T-helper 2 cell (primary cell): Measurements from ENCODE around the gene NUDCD2.
"Not testable (repeated sequence)": the region's sequence is repeated elsewhere in the genome, so short reads cannot be mapped to it uniquely, and the experiment has no call there.

Source experiments
- DNase-seq, 5 experiments: peaks; one replicate each; pipeline versions ENCODE4 v3.0.0 to v3.0.0-alpha.2; 2012 to 2022

The NUDCD2 gene

GRCh38 chr5:163463063-163463435, 3.1 kb upstream of the NUDCD2 start:
- DNase-seq = no peak

GRCh38 chr5:163460562-163461171, 765 bp upstream of the NUDCD2 start, which contains the start of gene HMMR:
Gene HMMR (plus strand): TSS chr5:163460632. CDS start chr5:163460693, 61 bp downstream.
- DNase-seq = no peak

- peak in 1 of 5 experiments; percentile 37 for DNase-seq
These were observed 462 bp downstream of the NUDCD2 start for GRCh38 chr5:163459462-163459818.

- DNase-seq = peak in 1 of 5 experiments; percentile 21
These were observed 1.0 kb downstream of the NUDCD2 start for GRCh38 chr5:163458778-163459385.

GRCh38 chr5:163456840-163457239, 3.1 kb downstream of the NUDCD2 start:
- no peak for DNase-seq

- DNase-seq = no peak
These were observed 3.8 kb downstream of the NUDCD2 start for GRCh38 chr5:163456029-163456589.

- DNase-seq = not testable (repeated sequence)
These were observed 4.5 kb downstream of the NUDCD2 start for GRCh38 chr5:163455406-163455805.

GRCh38 chr5:163453705-163454104, 6.2 kb downstream of the NUDCD2 start:
- no peak for DNase-seq

GRCh38 chr5:163451489-163451888, 8.4 kb downstream of the NUDCD2 start:
- no peak for DNase-seq

- DNase-seq = no peak
These were observed 11.4 kb downstream of the NUDCD2 start for GRCh38 chr5:163448491-163448890.

GRCh38 chr5:163447875-163448274, 12.0 kb downstream of the NUDCD2 start:
- DNase-seq = no peak

- no peak for DNase-seq
These were observed 12.7 kb downstream of the NUDCD2 start for GRCh38 chr5:163447191-163447590.

- DNase-seq = no peak
These were observed 14.6 kb downstream of the NUDCD2 start for GRCh38 chr5:163445345-163445744.

- DNase-seq = no peak
These were observed 15.4 kb downstream of the NUDCD2 start for GRCh38 chr5:163444526-163444925.

- no peak for DNase-seq
These were observed 18.9 kb downstream of the NUDCD2 start for GRCh38 chr5:163440954-163441353.

GRCh38 chr5:163439092-163439425, 20.8 kb downstream of the NUDCD2 start:
- peak in 1 of 5 experiments; percentile 81 for DNase-seq

- peak; percentile 66 to 97 (median 83) for DNase-seq
These were observed 22.4 kb downstream of the NUDCD2 start, which contains the start of gene CCNG1 for GRCh38 chr5:163437309-163438182. Gene CCNG1 (plus strand): TSS chr5:163437595. CDS start chr5:163439257, 1,662 bp downstream.

- DNase-seq = no peak
These were observed 22.9 kb downstream of the NUDCD2 start for GRCh38 chr5:163437011-163437308.

- DNase-seq = peak in 1 of 5 experiments; percentile 18
These were observed 23.4 kb downstream of the NUDCD2 start for GRCh38 chr5:163436515-163436914.

- no peak for DNase-seq
These were observed 25.5 kb downstream of the NUDCD2 start for GRCh38 chr5:163434401-163434866.

GRCh38 chr5:163433271-163433670, 26.6 kb downstream of the NUDCD2 start:
- no peak for DNase-seq

GRCh38 chr5:163432544-163432943, 27.4 kb downstream of the NUDCD2 start:
- DNase-seq = no peak

- peak in 1 of 5 experiments; percentile 19 for DNase-seq
These were observed 33.8 kb downstream of the NUDCD2 start for GRCh38 chr5:163426128-163426527.
